BLaER1 treated with 17β-estradiol and CSF1 and Interleukin-3, amounts not matched to agents 10 nM and 100 nM (cell line): Measurements from ENCODE around the gene TSPAN12.

Source experiments
- H3K27ac ChIP-seq, 11 experiments: shearing (Covaris generic); formaldehyde crosslinking; 2 replicates each; pipeline ENCODE4 v1.8.1; 2022
- H3K27me3 ChIP-seq, 11 experiments: shearing (Covaris generic); formaldehyde crosslinking; 2 replicates each; pipeline ENCODE4 v1.8.1; 2022
- H3K36me3 ChIP-seq, 11 experiments: shearing (Covaris generic); formaldehyde crosslinking; 2 replicates each; pipeline ENCODE4 v1.8.1; 2022
- H3K4me1 ChIP-seq, 10 experiments: shearing (Covaris generic); formaldehyde crosslinking; 2 replicates each; pipeline ENCODE4 v1.8.1; 2022
- H3K4me2 ChIP-seq, 11 experiments: shearing (Covaris generic); formaldehyde crosslinking; 2 replicates each; pipeline ENCODE4 v1.8.1; 2022
- H3K4me3 ChIP-seq, 10 experiments: shearing (Covaris generic); formaldehyde crosslinking; 2 replicates each; pipeline ENCODE4 v1.8.1; 2022
- H3K9ac ChIP-seq, 11 experiments: shearing (Covaris generic); formaldehyde crosslinking; 2 replicates each; pipeline ENCODE4 v1.8.1; 2022
- H3K9me3 ChIP-seq, 11 experiments: shearing (Covaris generic); formaldehyde crosslinking; replicated peaks in 1 of 11; 2 replicates each; pipeline ENCODE4 v1.8.1; 2022
- H4K20me1 ChIP-seq, 11 experiments: shearing (Covaris generic); formaldehyde crosslinking; 2 replicates each; pipeline ENCODE4 v1.8.1; 2022
- Cebpa-rat ChIP-seq, 11 experiments: shearing (Covaris generic); IDR thresholded peaks; 2 replicates each; pipeline ENCODE4 v1.8.1; 2022

TSPAN12 gene

DNA sequence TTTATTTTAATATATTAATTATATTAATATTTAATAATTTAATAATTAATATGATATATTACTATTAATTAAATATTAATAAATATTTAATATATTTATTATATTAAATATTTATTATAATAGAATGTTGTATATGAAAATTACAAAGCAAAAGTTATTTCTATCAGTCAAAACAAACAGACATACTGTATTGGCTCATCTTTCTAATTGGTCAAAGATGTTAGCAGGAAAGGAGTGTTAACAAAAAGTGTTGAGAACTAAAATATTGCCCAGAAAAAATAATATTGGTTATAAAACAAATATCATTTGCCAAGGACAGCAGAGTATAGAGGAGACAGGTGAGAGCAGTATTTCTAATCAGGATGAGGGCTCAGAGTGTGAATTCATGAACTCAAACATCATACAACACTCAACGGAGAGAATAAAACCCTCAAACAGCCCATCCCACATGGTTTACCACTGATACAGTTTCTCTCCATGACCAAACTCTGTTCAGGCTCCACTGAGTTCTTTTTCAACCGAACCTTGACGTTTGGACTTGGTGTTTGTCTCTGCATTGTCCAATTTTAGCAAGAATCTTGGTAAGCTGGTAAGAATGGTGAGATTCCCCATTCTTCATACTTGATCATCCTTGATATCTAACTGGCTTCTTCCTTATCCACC lies 58.0 kb downstream of the TSPAN12 start:
- H3K36me3 ChIP-seq: no peaks in the 10 kb centered on the region
- no peak overlapping the region for H3K4me3 ChIP-seq
- H4K20me1 ChIP-seq: no peaks in the 10 kb centered on the region
- TF ChIP-seq Cebpa-rat (IDR thresholded peaks at IDR 0.05): no peak
- no peak overlapping the region for H3K4me2 ChIP-seq
- H3K27me3 ChIP-seq: no peaks in the 10 kb centered on the region
- peaks cover 0 to 7% (median 0%) of the 10 kb centered on the region in 11 experiments; a peak in 4 of 22 replicates for H3K9me3 ChIP-seq
- H3K27ac ChIP-seq: no peak overlapping the region
- H3K4me1 ChIP-seq: no peaks in the 10 kb centered on the region
- no peak overlapping the region for H3K9ac ChIP-seq

GRCh38 chr7:120799147-120799546 lies 58.8 kb downstream of the TSPAN12 start:
- Histone ChIP-seq H3K27me3 (no peaks in the 10 kb centered on the region), H3K36me3 (no peaks in the 10 kb centered on the region)
- no peak for TF ChIP-seq Cebpa-rat (IDR thresholded peaks at IDR 0.05)

DNA sequence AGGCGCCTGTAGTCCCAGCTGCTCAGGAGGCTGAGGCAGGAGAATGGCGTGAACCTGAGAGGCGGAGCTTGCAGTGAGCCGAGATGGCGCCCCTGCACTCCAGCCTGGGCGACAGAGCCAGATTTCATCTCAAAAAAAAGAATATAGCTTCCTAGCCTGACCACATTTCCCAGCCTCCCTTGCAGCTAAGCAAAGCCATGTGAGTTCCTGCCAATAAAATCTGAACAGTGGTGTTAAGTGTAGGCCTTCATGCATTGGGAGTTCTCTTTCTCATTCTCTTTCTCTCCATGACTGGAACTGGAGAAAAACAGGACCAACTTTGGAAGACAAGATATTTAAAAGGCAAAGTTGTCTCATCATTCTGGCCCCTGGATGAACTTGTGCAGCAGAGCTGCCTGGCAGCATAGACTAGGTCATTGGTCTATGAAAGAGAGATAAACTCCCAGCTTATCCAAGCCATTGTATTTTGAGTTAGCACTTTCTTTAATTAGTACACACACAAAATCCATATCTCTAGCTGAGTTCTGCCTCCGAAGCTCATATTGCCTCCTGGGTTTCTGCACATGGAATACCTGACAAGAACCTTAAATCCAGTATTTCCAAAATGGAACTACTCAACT lies 60.8 kb downstream of the TSPAN12 start:
- no peak for TF ChIP-seq Cebpa-rat (IDR thresholded peaks at IDR 0.05)
- Histone ChIP-seq H3K27ac (no peak overlapping the region), H3K9me3 (peaks cover 0 to 7% (median 0%) of the 10 kb centered on the region in 11 experiments; a peak in 4 of 22 replicates), H3K27me3 (no peaks in the 10 kb centered on the region), H3K4me2 (no peak overlapping the region), H3K4me3 (no peak overlapping the region), H4K20me1 (no peaks in the 10 kb centered on the region), H3K9ac (no peak overlapping the region), H3K4me1 (no peaks in the 10 kb centered on the region), H3K36me3 (no peaks in the 10 kb centered on the region)

More at GRCh38 chr7:120799147-120799546, 58.8 kb downstream of the TSPAN12 start:
- Histone ChIP-seq H3K9me3 (peaks cover 0 to 7% (median 0%) of the 10 kb centered on the region in 11 experiments; a peak in 4 of 22 replicates), H3K4me1 (no peaks in the 10 kb centered on the region), H3K27ac (no peak overlapping the region), H4K20me1 (no peaks in the 10 kb centered on the region), H3K4me2 (no peak overlapping the region), H3K9ac (no peak overlapping the region), H3K4me3 (no peak overlapping the region)

GRCh38 chr7:120794106-120794729 lies 63.7 kb downstream of the TSPAN12 start:
- H3K27me3 ChIP-seq: no peaks in the 10 kb centered on the region
- H3K27ac ChIP-seq: no peak overlapping the region
- no peak for TF ChIP-seq Cebpa-rat (IDR thresholded peaks at IDR 0.05)
- H3K9ac ChIP-seq: no peak overlapping the region
- H3K36me3 ChIP-seq: no peaks in the 10 kb centered on the region
- no peak overlapping the region for H3K4me2 ChIP-seq
- H3K4me3 ChIP-seq: no peak overlapping the region
- H4K20me1 ChIP-seq: no peaks in the 10 kb centered on the region
- H3K4me1 ChIP-seq: no peaks in the 10 kb centered on the region
- peaks cover 0 to 7% (median 0%) of the 10 kb centered on the region in 11 experiments; a peak in 4 of 22 replicates for H3K9me3 ChIP-seq

DNA sequence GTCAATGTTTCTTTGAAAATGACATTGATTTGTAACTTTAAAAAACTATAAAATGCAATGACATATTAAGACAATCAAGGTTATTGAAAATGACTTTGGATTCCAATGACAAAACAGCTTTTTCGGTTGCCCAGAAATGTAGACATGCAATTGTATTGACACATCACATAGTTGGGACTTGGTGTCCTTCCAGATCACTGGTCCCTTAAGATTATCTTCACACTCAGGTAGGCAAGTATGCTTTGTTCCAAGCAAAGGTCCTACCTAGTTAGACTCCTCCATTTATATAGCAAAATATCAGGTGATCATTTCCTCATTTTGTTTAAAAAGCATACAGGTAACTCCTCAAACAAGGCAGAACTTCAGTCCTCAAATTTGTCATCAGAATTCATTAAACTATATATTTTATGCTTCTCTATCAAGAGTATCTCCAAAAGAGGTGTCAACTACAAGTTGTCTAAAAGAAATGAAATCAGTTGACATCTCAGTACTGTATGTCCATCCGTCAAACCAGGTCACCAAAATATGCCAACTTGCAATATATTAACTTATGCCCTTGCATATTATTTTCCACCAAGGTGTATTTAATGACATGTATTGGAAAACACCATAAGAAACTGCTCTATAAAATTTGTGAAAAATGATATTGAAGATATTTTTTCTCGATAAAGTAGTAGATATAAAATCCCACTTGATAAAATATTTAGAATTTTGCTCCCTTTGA lies 64.6 kb downstream of the TSPAN12 start:
- H3K9me3 ChIP-seq: peaks cover 0 to 7% (median 0%) of the 10 kb centered on the region in 11 experiments; a peak in 4 of 22 replicates
- no peak for TF ChIP-seq Cebpa-rat (IDR thresholded peaks at IDR 0.05)
- H3K27me3 ChIP-seq: no peaks in the 10 kb centered on the region
- no peaks in the 10 kb centered on the region for H3K4me1 ChIP-seq
- no peak overlapping the region for H3K4me2 ChIP-seq
- H3K9ac ChIP-seq: no peak overlapping the region
- no peaks in the 10 kb centered on the region for H3K36me3 ChIP-seq
- no peak overlapping the region for H3K27ac ChIP-seq
- no peaks in the 10 kb centered on the region for H4K20me1 ChIP-seq
- no peak overlapping the region for H3K4me3 ChIP-seq

GRCh38 chr7:120792861-120793130 lies 65.1 kb downstream of the TSPAN12 start:
- Histone ChIP-seq H3K27me3 (no peaks in the 10 kb centered on the region), H4K20me1 (no peaks in the 10 kb centered on the region), H3K27ac (no peak overlapping the region), H3K9me3 (peaks cover 0 to 7% (median 0%) of the 10 kb centered on the region in 11 experiments; a peak in 4 of 22 replicates), H3K4me3 (no peak overlapping the region), H3K9ac (no peak overlapping the region), H3K4me2 (no peak overlapping the region), H3K4me1 (no peaks in the 10 kb centered on the region), H3K36me3 (no peaks in the 10 kb centered on the region)
- TF ChIP-seq Cebpa-rat (IDR thresholded peaks at IDR 0.05): no peak

GRCh38 chr7:120792091-120792860 lies 65.7 kb downstream of the TSPAN12 start:
- Histone ChIP-seq H3K9ac (no peak overlapping the region), H3K4me2 (no peak overlapping the region), H3K9me3 (peaks cover 0 to 5% (median 0%) of the 10 kb centered on the region in 11 experiments; a peak in 4 of 22 replicates), H3K4me3 (no peak overlapping the region), H3K36me3 (no peaks in the 10 kb centered on the region), H4K20me1 (no peaks in the 10 kb centered on the region), H3K27ac (no peak overlapping the region), H3K27me3 (no peaks in the 10 kb centered on the region), H3K4me1 (no peaks in the 10 kb centered on the region)
- no peak for TF ChIP-seq Cebpa-rat (IDR thresholded peaks at IDR 0.05)

DNA sequence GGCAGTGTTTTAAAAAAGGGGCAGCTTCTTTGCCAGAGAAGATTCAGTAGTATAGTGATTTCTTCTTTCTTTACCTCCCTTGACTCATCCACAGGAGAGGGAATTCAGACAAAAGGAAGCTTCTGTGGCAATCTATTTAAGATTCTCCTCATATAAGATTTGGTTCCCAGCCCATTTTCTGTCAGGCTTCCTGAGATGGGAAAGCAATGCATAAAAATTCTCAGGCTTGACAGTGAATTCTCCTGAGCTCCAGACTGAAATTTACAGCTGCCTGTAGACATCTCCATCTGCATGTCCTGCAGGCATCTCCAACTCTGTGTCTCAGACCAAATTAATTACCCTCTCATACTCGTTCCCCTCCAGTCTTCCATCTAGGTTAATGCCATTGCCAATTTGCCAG lies 72.8 kb downstream of the TSPAN12 start:
- no peak for TF ChIP-seq Cebpa-rat (IDR thresholded peaks at IDR 0.05)
- Histone ChIP-seq H3K27me3 (no peaks in the 10 kb centered on the region), H3K36me3 (no peaks in the 10 kb centered on the region), H3K4me1 (no peaks in the 10 kb centered on the region), H3K9me3 (no peaks in the 10 kb centered on the region), H3K9ac (no peak overlapping the region), H3K4me2 (no peak overlapping the region), H3K27ac (no peak overlapping the region), H4K20me1 (no peaks in the 10 kb centered on the region), H3K4me3 (no peak overlapping the region)

DNA sequence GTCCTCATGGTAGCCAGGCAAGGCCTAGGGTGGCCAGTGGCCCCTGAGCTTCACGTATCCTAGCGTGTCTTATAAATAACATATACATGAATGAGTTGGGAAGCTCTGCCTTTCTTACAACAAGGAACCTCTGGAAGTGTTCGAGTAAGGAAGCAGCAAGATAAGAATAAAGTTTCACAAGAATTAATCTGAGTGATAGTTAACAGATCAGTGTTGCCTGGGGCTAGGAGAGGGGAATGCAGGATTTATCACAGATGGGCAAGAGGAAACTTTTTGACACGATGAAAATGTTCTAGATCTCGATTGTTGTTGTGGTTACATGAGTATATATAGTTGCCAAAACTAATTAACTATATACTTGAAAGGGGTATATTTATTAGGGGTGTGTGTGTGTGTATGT lies 74.2 kb downstream of the TSPAN12 start:
- Histone ChIP-seq H4K20me1 (no peaks in the 10 kb centered on the region), H3K4me1 (no peaks in the 10 kb centered on the region), H3K9ac (no peak overlapping the region), H3K36me3 (no peaks in the 10 kb centered on the region), H3K4me3 (no peak overlapping the region), H3K27ac (no peak overlapping the region), H3K4me2 (no peak overlapping the region), H3K9me3 (no peaks in the 10 kb centered on the region), H3K27me3 (no peaks in the 10 kb centered on the region)
- no peak for TF ChIP-seq Cebpa-rat (IDR thresholded peaks at IDR 0.05)
